Gastrocnemius medialis (tissue), 4 donors: ENCODE measurements around the gene HLA-B.

Experiments
- CTCF ChIP-seq, 5 experiments: fragments of 450-650 bp in 3 of 5; fragments of 200-600 bp in 2 of 5; sonication (generic) in 2 of 5; IDR thresholded peaks in 4 of 5; conservative IDR thresholded peaks in 1 of 5; 1 replicate in 4 of 5; 2 replicates in 1 of 5; pipeline ENCODE4 v1.5.1; 2016 to 2019; ENCODE audit warnings: antibody characterized with exemption in 5 of 5, mild to moderate bottlenecking in 3 of 5, moderate library complexity in 3 of 5
- POLR2A ChIP-seq, 2 donors: fragments of 450-650 bp; IDR thresholded peaks; one replicate each; pipeline ENCODE4 v1.6.1; 2017; ENCODE audit warnings: antibody characterized with exemption in 2 of 2, mild to moderate bottlenecking in 2 of 2, moderate library complexity in 2 of 2

DNA sequence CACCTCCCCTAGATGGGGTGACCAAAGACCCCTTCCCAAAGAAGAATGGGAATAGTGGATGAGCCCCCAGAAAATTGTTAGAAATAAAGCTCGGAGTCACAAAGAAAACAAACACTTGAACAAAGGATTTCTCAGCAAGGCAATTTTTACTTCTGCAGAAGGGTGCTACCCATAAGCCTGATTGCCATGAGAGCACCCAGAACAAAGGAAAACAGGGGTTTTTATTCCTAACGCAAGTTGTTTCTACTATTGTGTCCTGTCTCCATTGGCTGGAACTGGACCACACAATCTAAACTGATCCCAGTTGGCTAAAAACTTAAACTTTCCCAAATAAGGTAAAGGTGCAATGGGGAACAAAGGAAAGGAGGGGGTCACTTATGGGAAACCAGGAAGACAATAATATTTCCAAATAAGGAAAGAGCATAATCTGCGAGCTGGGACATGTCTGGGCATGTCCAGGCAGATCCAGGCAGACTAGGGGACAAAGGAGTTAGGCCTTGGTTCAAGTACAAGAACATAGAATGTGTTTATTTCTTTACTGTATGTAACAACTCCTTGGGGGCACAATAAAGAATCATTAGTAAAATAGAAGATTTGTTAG, 20.0 kb downstream of the HLA-B start:
- no peak for TF ChIP-seq CTCF (IDR thresholded peaks at IDR 0.05 in 4 of 5, conservative IDR thresholded peaks at IDR 0.05 in 1 of 5)
- no peak for TF ChIP-seq POLR2A (IDR thresholded peaks at IDR 0.05)
